Activated T-helper 1 cell treated with anti-CD3 and anti-CD28 coated beads, Interleukin-12 subunit alpha, Interleukin-12 subunit beta, Interleukin-2, Interleukin-4 antibody, amounts not matched to agents 30 ng/mL and 10 ng/mL and 1 ng/mL, durations not matched to agents 14 hours and 24 hours and 36 hours (primary cell): ENCODE data around the gene CAPN5. TPM values are rescaled to one million over a fixed set of nuclear protein-coding genes. Genes with fewer than 3 reads are reported as not detected.
A peak's percentile ranks its signal among the peaks of the same experiment; 100 is the strongest.

ENCODE experiments used
- DNase-seq: peaks from one replicate; pipeline ENCODE4 v3.0.0; 2021; ENCODE audit warnings: low spot score
- H3K27ac Mint-ChIP-seq: one replicate; pipeline ENCODE4 v1.8.0; 2021; ENCODE audit warnings: mild to moderate bottlenecking, mixed read lengths
- H3K27me3 Mint-ChIP-seq: one replicate; pipeline ENCODE4 v1.8.0; 2022; ENCODE audit warnings: mild to moderate bottlenecking, moderate library complexity, mixed read lengths; ENCODE audit not compliant: insufficient read depth
- H3K36me3 Mint-ChIP-seq: one replicate; pipeline ENCODE4 v1.8.0; 2021; ENCODE audit warnings: low read depth, mixed read lengths
- H3K4me1 Mint-ChIP-seq: one replicate; pipeline ENCODE4 v1.8.0; 2021; ENCODE audit warnings: low read depth, mixed read lengths
- H3K4me3 Mint-ChIP-seq: one replicate; pipeline ENCODE4 v1.8.0; 2021; ENCODE audit warnings: mild to moderate bottlenecking, moderate library complexity, mixed read lengths
- H3K9me3 Mint-ChIP-seq: one replicate; pipeline ENCODE4 v1.8.0; 2021; ENCODE audit warnings: mixed read lengths
- intact Hi-C: fragments of 100-400 bp; cut with micrococcal nuclease; formaldehyde crosslinking; loops from one replicate; pipeline ENCODE4 v1.15.1; 2024
- total RNA-seq: library from RNA; stranded (reverse); gene quantifications from 2 replicates; pipeline ENCODE4 v1.2.3, GENCODE V29; 2022

CAPN5 gene
- total RNA-seq, 1 donor from 2014 or later = 0.10 TPM

GRCh38 chr11:77083566-77084245 is 16.9 kb downstream of the CAPN5 start:
- peaks cover 4% of the 10 kb centered on the region for H3K27me3 Mint-ChIP-seq

GRCh38 chr11:77084581-77085191 is 17.9 kb downstream of the CAPN5 start:
- Mint-ChIP-seq H3K4me1 (peaks cover 14% of the 10 kb centered on the region), H3K27me3 (peaks cover 6% of the 10 kb centered on the region), H3K27ac (no peak overlapping the region), H3K9me3 (no peaks in the 10 kb centered on the region), H3K4me3 (no peak overlapping the region), H3K36me3 (no peaks in the 10 kb centered on the region)
- DNase-seq = no peak
- intact Hi-C loops = no loop called here

More at GRCh38 chr11:77083566-77084245, 16.9 kb downstream of the CAPN5 start:
- no peak for DNase-seq
- no peaks in the 10 kb centered on the region for H3K9me3 Mint-ChIP-seq
- H3K36me3 Mint-ChIP-seq = no peaks in the 10 kb centered on the region
- no peak overlapping the region for H3K27ac Mint-ChIP-seq
- H3K4me1 Mint-ChIP-seq = peaks cover 14% of the 10 kb centered on the region
- intact Hi-C loops = loop anchor here (2.0 kb wide), 1 partner anchor 17 kb away; the partner anchor contains the start of gene CAPN5
- H3K4me3 Mint-ChIP-seq = no peak overlapping the region

GRCh38 chr11:77085652-77086051 is 18.9 kb downstream of the CAPN5 start:
- H3K27me3 Mint-ChIP-seq = peaks cover 6% of the 10 kb centered on the region

GRCh38 chr11:77086521-77087472 is 20.0 kb downstream of the CAPN5 start:
- Mint-ChIP-seq H3K27ac (no peak overlapping the region), H3K4me1 (peaks cover 20% of the 10 kb centered on the region), H3K9me3 (no peaks in the 10 kb centered on the region), H3K4me3 (no peak overlapping the region), H3K36me3 (no peaks in the 10 kb centered on the region), H3K27me3 (peaks cover 3% of the 10 kb centered on the region)
- intact Hi-C loops = no loop called here
- DNase-seq = no peak

More at GRCh38 chr11:77085652-77086051, 18.9 kb downstream of the CAPN5 start:
- no peaks in the 10 kb centered on the region for H3K9me3 Mint-ChIP-seq
- no peak overlapping the region for H3K4me3 Mint-ChIP-seq
- intact Hi-C loops = no loop called here
- no peak for DNase-seq
- no peak overlapping the region for H3K27ac Mint-ChIP-seq
- H3K36me3 Mint-ChIP-seq = no peaks in the 10 kb centered on the region
- H3K4me1 Mint-ChIP-seq = peaks cover 15% of the 10 kb centered on the region

GRCh38 chr11:77087723-77088225 is 21.0 kb downstream of the CAPN5 start:
- Mint-ChIP-seq H3K27me3 (peaks cover 3% of the 10 kb centered on the region), H3K9me3 (no peaks in the 10 kb centered on the region), H3K4me1 (peaks cover 12% of the 10 kb centered on the region), H3K27ac (no peak overlapping the region), H3K4me3 (no peak overlapping the region), H3K36me3 (no peaks in the 10 kb centered on the region)
- intact Hi-C loops = no loop called here
- no peak for DNase-seq

GRCh38 chr11:77088236-77089003 is 21.6 kb downstream of the CAPN5 start:
- Mint-ChIP-seq H3K27ac (no peak overlapping the region), H3K27me3 (peaks cover 3% of the 10 kb centered on the region), H3K36me3 (no peaks in the 10 kb centered on the region), H3K4me3 (no peak overlapping the region), H3K4me1 (peaks cover 8% of the 10 kb centered on the region), H3K9me3 (no peaks in the 10 kb centered on the region)
- no peak for DNase-seq
- intact Hi-C loops = no loop called here

GRCh38 chr11:77089004-77089545 is 22.3 kb downstream of the CAPN5 start:
- Mint-ChIP-seq H3K36me3 (no peaks in the 10 kb centered on the region), H3K4me3 (no peak overlapping the region), H3K27me3 (peaks cover 3% of the 10 kb centered on the region), H3K4me1 (peaks cover 8% of the 10 kb centered on the region), H3K27ac (no peak overlapping the region), H3K9me3 (no peaks in the 10 kb centered on the region)
- intact Hi-C loops = no loop called here
- no peak for DNase-seq

GRCh38 chr11:77090046-77090372 is 23.2 kb downstream of the CAPN5 start:
- Mint-ChIP-seq H3K4me1 (peaks cover 8% of the 10 kb centered on the region), H3K27ac (no peak overlapping the region), H3K36me3 (no peaks in the 10 kb centered on the region), H3K27me3 (peaks cover 3% of the 10 kb centered on the region), H3K4me3 (no peak overlapping the region), H3K9me3 (no peaks in the 10 kb centered on the region)
- no peak for DNase-seq
- intact Hi-C loops = loop anchor here (2.0 kb wide), 1 partner anchor 285 kb away; no protein-coding TSS in a partner anchor

- Mint-ChIP-seq H3K4me3 (no peak overlapping the region), H3K27ac (no peak overlapping the region), H3K4me1 (peaks cover 8% of the 10 kb centered on the region), H3K36me3 (no peaks in the 10 kb centered on the region), H3K27me3 (peaks cover 3% of the 10 kb centered on the region), H3K9me3 (no peaks in the 10 kb centered on the region)
- DNase-seq = no peak
- intact Hi-C loops = loop anchor here (1.0 to 2.0 kb wide), 5 partner anchors 24 to 356 kb away; partner anchors contain the start of gene CAPN5
Measured at GRCh38 chr11:77090373-77091111, 23.8 kb downstream of the CAPN5 start.

GRCh38 chr11:77091146-77091940 is 24.6 kb downstream of the CAPN5 start:
- H3K4me3 Mint-ChIP-seq = no peak overlapping the region
- intact Hi-C loops = loop anchor here (1.0 to 2.0 kb wide), 5 partner anchors 25 to 357 kb away; partner anchors contain the start of gene CAPN5
- H3K27me3 Mint-ChIP-seq = peaks cover 3% of the 10 kb centered on the region
- DNase-seq = peak; percentile 69
- no peaks in the 10 kb centered on the region for H3K36me3 Mint-ChIP-seq
- H3K27ac Mint-ChIP-seq = no peak overlapping the region
- peaks cover 8% of the 10 kb centered on the region for H3K4me1 Mint-ChIP-seq
- H3K9me3 Mint-ChIP-seq = no peaks in the 10 kb centered on the region

GRCh38 chr11:77092382-77092781 is 25.6 kb downstream of the CAPN5 start:
- intact Hi-C loops = no loop called here
- Mint-ChIP-seq H3K4me1 (peaks cover 8% of the 10 kb centered on the region), H3K9me3 (no peaks in the 10 kb centered on the region), H3K27ac (no peak overlapping the region), H3K36me3 (no peaks in the 10 kb centered on the region), H3K27me3 (peaks cover 3% of the 10 kb centered on the region), H3K4me3 (no peak overlapping the region)
- DNase-seq = no peak
